Activated CD4-positive, CD25-positive, alpha-beta regulatory T cell (primary cell): ENCODE data around the gene IL1RAPL2.
"Not testable (repeated sequence)": the region's sequence is repeated elsewhere in the genome, so short reads cannot be mapped to it uniquely, and the experiment has no call there.

ENCODE experiments used
- DNase-seq, 4 experiments: peaks; one replicate each; lab custom pipeline; 2025; lab: John Stamatoyannopoulos, UW

Gene IL1RAPL2

DNA sequence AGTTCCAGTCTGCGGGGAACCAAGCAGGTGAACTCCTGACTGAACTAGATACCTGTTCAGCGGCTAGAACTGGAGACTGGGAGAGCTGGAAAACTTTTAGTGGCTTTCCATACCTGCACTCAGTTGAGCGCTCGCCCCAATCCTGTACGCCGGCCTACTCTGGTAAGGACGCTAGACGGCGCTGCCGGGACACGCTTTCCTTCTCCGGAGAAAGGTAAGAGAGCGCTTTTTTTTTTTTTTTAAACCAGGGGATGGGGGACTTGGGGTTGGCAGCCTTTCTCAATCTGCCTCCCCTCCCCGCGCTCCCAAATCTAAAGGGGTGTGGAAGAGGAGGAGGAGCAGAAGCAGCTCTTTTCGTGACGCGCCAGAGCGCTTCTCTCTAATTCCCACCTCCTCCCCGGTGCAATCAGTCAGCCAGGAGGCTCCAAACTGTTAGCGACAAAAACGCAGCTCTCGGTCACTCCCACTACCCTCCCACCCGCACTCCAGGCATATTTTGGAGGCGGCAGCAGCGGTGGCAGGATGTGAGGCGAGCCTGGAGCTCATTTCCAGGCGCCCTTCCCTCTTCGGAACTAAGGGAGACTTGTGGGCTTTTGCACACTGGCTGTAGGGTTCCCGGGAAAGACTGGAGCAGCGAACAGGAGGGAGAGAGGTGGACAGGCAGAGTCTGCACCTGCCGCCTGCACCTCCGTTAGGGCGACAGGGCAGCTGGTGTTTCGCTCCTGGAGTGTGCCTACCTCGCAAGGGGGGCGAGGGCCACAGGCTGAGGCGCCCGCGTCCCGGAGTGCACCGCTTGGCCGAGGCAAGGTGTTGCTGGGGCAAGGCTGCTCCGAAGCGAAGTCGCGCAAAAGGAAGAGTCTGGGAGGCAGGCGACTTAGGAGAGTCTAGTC, at the start of gene IL1RAPL2:
Gene IL1RAPL2, plus strand, starts transcription at position 409 of the 890 bp plus-strand sequence.
- no peak for DNase-seq

DNA sequence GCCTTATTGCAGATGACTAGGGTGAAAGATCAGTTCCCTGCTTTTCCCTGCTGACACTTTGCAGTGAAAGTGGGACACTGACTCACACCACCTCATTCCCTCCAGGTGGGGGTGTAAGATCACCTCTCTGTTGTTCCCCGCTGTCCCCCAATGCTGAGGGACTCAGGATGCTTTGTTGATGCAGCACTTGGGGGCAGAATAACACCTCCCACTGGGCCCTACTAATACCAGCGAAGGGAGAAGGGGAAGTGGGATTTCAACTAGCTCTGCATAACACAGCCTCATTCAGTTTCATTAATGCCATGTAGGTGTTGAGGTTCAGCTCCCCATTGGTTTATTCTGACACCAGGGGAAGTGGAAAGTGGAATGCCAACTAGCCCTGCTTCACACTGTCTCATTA, 43.6 kb upstream of the IL1RAPL2 start:
- no peak for DNase-seq

DNA sequence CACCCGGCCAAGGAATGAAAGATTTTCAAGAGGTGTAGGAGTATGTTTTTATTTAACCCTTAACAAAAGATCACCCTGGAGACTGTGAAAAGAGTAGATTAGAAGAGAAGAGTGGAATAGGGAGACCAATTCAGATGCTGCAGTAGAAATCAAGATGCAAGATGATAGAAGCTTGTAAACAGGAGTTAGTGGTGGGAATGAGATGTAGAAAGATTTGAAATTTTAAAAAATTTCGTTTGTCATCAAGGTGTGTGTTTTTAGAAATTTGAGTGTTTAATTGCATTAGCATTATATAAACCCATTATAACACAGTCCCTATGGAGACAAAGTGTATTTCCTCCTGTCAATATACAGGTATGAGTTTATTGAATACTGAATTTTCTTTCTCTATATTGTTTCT, 42.1 kb upstream of the IL1RAPL2 start:
- no peak for DNase-seq

DNA sequence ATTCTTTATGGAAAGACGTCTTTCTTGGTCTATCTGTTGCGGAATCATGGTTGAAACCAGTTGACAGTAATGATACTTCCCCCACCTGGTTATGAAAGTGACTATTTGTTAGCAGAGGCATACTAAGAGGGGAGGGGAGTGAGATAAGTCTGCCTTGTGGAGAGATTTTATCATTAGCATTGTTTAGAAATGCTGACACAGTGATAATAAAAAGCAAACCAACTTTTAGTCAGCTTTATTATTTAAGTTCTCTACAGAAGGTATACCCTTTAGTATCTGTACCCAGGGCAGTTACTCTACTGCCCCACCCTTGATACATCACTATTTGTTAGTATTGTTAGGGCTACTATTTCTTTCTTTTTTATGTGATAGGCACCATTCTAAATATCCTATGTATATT, 26.9 kb upstream of the IL1RAPL2 start:
- DNase-seq: no peak

- DNase-seq: not testable (repeated sequence)
These were observed 23.6 kb upstream of the IL1RAPL2 start for GRCh38 chrX:104542447-104542846.

DNA sequence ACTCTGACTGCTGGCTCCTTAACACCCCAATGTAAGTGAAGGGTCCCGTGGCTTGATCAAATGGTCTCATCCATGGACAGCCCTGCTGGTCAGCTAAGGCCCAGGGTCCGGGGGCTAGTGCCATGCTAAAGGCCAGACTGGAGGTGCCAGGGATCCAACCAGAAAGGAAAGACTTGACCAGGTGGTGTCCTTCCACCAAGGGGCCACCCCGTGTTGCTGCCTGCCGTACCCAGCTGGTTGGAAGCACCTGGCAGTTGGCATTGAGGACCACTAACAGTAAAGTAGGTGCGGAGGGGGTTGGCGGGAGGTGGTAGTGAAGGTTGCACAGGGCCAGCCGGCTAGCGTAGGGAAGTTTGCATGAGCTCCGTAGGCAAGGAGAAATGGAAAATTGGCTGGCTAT, 1.7 kb upstream of the IL1RAPL2 start:
- DNase-seq: no peak

GRCh38 chrX:104564921-104565703, 887 bp upstream of the IL1RAPL2 start:
- DNase-seq: no peak

- DNase-seq: no peak
These were observed 892 bp downstream of the IL1RAPL2 start for GRCh38 chrX:104566681-104567501.

DNA sequence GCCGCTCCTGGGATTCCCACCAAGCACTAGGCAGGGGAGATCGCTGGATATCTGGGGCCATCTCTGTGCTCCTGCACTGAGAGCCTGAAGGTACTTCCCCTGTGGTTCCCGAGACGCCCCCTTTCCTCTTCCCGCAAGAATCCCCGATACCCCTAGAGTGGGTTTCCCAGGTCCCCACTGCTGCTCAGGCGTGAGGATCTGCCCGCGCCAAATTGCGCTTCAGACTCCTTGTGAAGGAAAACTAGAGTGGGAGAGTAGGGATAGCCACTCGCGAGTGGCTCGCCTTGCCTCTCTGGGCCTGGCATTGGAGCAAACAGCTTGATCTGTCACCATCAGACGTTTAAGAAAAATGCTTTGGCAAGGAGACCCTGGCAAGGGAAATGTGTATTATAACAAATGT, 1.5 kb downstream of the IL1RAPL2 start:
- DNase-seq: no peak

- DNase-seq: no peak
These were observed 2.4 kb downstream of the IL1RAPL2 start for GRCh38 chrX:104568304-104568915.

GRCh38 chrX:104618106-104618895, 52.3 kb downstream of the IL1RAPL2 start:
- no peak for DNase-seq

DNA sequence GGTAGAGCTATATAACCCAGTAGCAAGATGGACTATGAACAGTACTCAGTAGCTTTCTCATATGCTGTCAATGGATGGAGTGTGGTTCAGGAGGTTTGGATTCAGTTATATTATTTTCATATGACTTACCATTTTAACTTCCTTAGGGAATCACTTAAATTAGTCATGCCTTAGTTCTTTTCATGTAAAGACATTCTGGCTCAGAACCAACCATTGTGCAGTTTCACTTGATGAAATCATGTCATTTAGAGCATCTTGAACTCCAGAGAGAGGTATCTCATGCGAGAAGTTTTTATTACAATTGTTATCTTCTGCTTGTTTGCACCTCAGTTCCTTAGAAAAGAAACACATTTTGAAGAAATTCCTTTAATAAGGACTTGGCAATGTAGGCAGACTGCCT, 55.8 kb downstream of the IL1RAPL2 start:
- no peak for DNase-seq

GRCh38 chrX:104641176-104641575, 75.2 kb downstream of the IL1RAPL2 start:
- DNase-seq: no peak

DNA sequence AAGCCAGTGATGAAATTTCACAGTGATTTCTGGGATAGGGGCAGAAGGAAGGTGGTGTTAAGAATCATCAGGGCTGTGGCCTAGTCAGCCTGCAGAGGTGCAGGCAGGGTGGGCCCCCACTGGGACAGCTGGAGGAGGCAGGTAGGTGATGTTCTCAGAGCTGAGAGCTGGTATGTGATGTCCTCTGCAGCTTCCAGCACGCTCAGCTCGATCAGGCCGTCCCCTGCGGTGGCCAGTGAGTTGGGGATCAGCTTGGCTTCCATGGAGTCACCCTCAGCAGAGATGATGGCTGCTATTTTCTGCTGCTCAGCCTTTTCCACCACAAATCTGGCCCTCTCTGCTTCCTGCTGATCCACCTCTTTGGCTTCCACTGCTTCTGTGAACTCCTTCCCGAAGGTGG, 81.1 kb downstream of the IL1RAPL2 start:
- DNase-seq: no peak

GRCh38 chrX:104659005-104659744, 93.2 kb downstream of the IL1RAPL2 start:
- no peak for DNase-seq

DNA sequence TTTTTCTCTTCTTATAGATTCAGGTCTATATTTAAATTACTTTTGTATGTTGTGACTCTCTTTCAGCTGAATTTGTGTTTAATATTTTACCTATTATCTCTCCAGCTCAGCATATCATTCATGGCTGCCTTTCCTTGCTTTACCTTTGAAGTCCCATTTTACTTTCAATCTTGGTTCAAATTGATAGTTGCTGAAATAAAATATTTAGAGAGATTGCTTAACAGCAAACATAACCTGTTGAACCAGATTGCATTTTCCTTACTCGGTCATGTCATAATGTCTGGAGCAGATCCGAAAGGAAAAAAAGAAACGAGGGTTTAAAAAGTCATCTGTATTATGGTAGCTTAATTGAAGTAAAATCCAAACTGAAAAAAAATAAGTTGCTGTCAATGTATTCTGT, 94.1 kb downstream of the IL1RAPL2 start:
- no peak for DNase-seq

GRCh38 chrX:104662694-104663093, 96.7 kb downstream of the IL1RAPL2 start:
- DNase-seq: no peak

- DNase-seq: no peak
These were observed 99.7 kb downstream of the IL1RAPL2 start for GRCh38 chrX:104665691-104666090.

GRCh38 chrX:104668550-104668949, 102.6 kb downstream of the IL1RAPL2 start:
- DNase-seq: no peak

DNA sequence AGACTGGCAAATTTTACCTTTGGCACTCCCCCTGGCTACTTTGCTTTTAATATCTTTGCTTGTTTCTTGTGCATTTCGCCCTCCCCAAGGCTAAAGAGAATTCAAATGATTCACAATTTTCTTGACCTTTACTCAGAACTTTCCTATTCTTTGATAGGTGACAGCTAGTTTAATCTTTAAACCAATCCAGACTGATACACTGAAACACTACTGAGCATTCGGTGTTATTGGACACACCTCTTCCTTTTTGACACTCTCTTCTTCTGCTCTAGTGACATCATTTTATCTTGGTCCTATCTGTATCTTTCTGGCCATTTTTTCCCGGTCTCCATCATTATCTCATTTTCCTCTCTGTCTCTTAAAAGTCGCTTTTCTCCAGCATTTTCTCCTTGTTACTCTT, 103.1 kb downstream of the IL1RAPL2 start:
- no peak for DNase-seq
